Activated T-helper 1 cell treated with anti-CD3 and anti-CD28 coated beads, Interleukin-12 subunit alpha, Interleukin-12 subunit beta, Interleukin-2, Interleukin-4 antibody, amounts not matched to agents 30 ng/mL and 10 ng/mL and 1 ng/mL, durations not matched to agents 14 hours and 24 hours and 36 hours (primary cell): Measurements from ENCODE around the gene PNPLA7. TPM values are rescaled to one million over a fixed set of nuclear protein-coding genes. Genes with fewer than 3 reads are reported as not detected.
"Not testable (repeated sequence)": the region's sequence is repeated elsewhere in the genome, so short reads cannot be mapped to it uniquely, and the experiment has no call there.

Experiments used
- DNase-seq: peaks from one replicate; pipeline ENCODE4 v3.0.0; 2021; ENCODE audit warnings: low spot score
- H3K27ac Mint-ChIP-seq: one replicate; pipeline ENCODE4 v1.8.0; 2021; ENCODE audit warnings: mild to moderate bottlenecking, mixed read lengths
- H3K27me3 Mint-ChIP-seq: one replicate; pipeline ENCODE4 v1.8.0; 2022; ENCODE audit warnings: mild to moderate bottlenecking, moderate library complexity, mixed read lengths; ENCODE audit not compliant: insufficient read depth
- H3K36me3 Mint-ChIP-seq: one replicate; pipeline ENCODE4 v1.8.0; 2021; ENCODE audit warnings: low read depth, mixed read lengths
- H3K4me1 Mint-ChIP-seq: one replicate; pipeline ENCODE4 v1.8.0; 2021; ENCODE audit warnings: low read depth, mixed read lengths
- H3K4me3 Mint-ChIP-seq: one replicate; pipeline ENCODE4 v1.8.0; 2021; ENCODE audit warnings: mild to moderate bottlenecking, moderate library complexity, mixed read lengths
- H3K9me3 Mint-ChIP-seq: one replicate; pipeline ENCODE4 v1.8.0; 2021; ENCODE audit warnings: mixed read lengths
- intact Hi-C: fragments of 100-400 bp; cut with micrococcal nuclease; formaldehyde crosslinking; loops from one replicate; pipeline ENCODE4 v1.15.1; 2024
- total RNA-seq: library from RNA; stranded (reverse); gene quantifications from 2 replicates; pipeline ENCODE4 v1.2.3, GENCODE V29; 2022

Gene PNPLA7
- total RNA-seq, 1 donor from 2014 or later, result 1.2 TPM

GRCh38 chr9:137513801-137514570 lies 36.2 kb downstream of the PNPLA7 start:
- H3K4me1 Mint-ChIP-seq, H3K27me3 Mint-ChIP-seq, DNase-seq, H3K27ac Mint-ChIP-seq, intact Hi-C loops, H3K9me3 Mint-ChIP-seq, H3K4me3 Mint-ChIP-seq, H3K36me3 Mint-ChIP-seq: not testable (repeated sequence)

- intact Hi-C loops, H3K9me3 Mint-ChIP-seq, H3K27ac Mint-ChIP-seq, H3K4me3 Mint-ChIP-seq, H3K36me3 Mint-ChIP-seq, H3K27me3 Mint-ChIP-seq, H3K4me1 Mint-ChIP-seq, DNase-seq: not testable (repeated sequence)
These were observed 37.1 kb downstream of the PNPLA7 start for GRCh38 chr9:137513136-137513535.

- Mint-ChIP-seq H3K4me3 (no peak overlapping the region), H3K27me3 (peaks cover 2% of the 10 kb centered on the region), H3K4me1 (peaks cover 5% of the 10 kb centered on the region), H3K27ac (no peak overlapping the region), H3K36me3 (no peaks in the 10 kb centered on the region), H3K9me3 (no peaks in the 10 kb centered on the region)
- DNase-seq, result no peak
- intact Hi-C loops, result no loop called here
These were observed 38.3 kb downstream of the PNPLA7 start for GRCh38 chr9:137511758-137512463.

- H3K4me3 Mint-ChIP-seq, H3K27ac Mint-ChIP-seq, H3K4me1 Mint-ChIP-seq, DNase-seq, intact Hi-C loops, H3K9me3 Mint-ChIP-seq, H3K36me3 Mint-ChIP-seq, H3K27me3 Mint-ChIP-seq: not testable (repeated sequence)
These were observed 39.1 kb downstream of the PNPLA7 start for GRCh38 chr9:137511126-137511525.

GRCh38 chr9:137509198-137509597 lies 41.0 kb downstream of the PNPLA7 start:
- peaks cover 2% of the 10 kb centered on the region for H3K27me3 Mint-ChIP-seq

GRCh38 chr9:137506702-137507171 lies 43.5 kb downstream of the PNPLA7 start:
- Mint-ChIP-seq H3K4me1 (no peaks in the 10 kb centered on the region), H3K27me3 (peaks cover 2% of the 10 kb centered on the region), H3K36me3 (no peaks in the 10 kb centered on the region), H3K27ac (no peak overlapping the region), H3K4me3 (no peak overlapping the region), H3K9me3 (peaks cover 5% of the 10 kb centered on the region)
- intact Hi-C loops, result no loop called here
- no peak for DNase-seq

More at GRCh38 chr9:137509198-137509597, 41.0 kb downstream of the PNPLA7 start:
- no peak overlapping the region for H3K4me3 Mint-ChIP-seq
- no peak overlapping the region for H3K27ac Mint-ChIP-seq
- H3K9me3 Mint-ChIP-seq, result no peaks in the 10 kb centered on the region
- intact Hi-C loops, result no loop called here
- no peaks in the 10 kb centered on the region for H3K36me3 Mint-ChIP-seq
- DNase-seq, result no peak
- H3K4me1 Mint-ChIP-seq, result peaks cover 5% of the 10 kb centered on the region

- Mint-ChIP-seq H3K4me3 (no peak overlapping the region), H3K4me1 (no peaks in the 10 kb centered on the region), H3K27me3 (peaks cover 2% of the 10 kb centered on the region)
These were observed 43.9 kb downstream of the PNPLA7 start for GRCh38 chr9:137506274-137506673.

GRCh38 chr9:137505421-137506140 lies 44.6 kb downstream of the PNPLA7 start:
- no peak for DNase-seq
- H3K4me1 Mint-ChIP-seq, result no peaks in the 10 kb centered on the region
- peaks cover 2% of the 10 kb centered on the region for H3K27me3 Mint-ChIP-seq
- H3K4me3 Mint-ChIP-seq, result no peak overlapping the region
- no peak overlapping the region for H3K27ac Mint-ChIP-seq
- H3K9me3 Mint-ChIP-seq, result peaks cover 5% of the 10 kb centered on the region
- no peaks in the 10 kb centered on the region for H3K36me3 Mint-ChIP-seq
- intact Hi-C loops, result no loop called here

More at GRCh38 chr9:137506274-137506673, 43.9 kb downstream of the PNPLA7 start:
- Mint-ChIP-seq H3K36me3 (no peaks in the 10 kb centered on the region), H3K27ac (no peak overlapping the region), H3K9me3 (peaks cover 5% of the 10 kb centered on the region)
- intact Hi-C loops, result no loop called here
- DNase-seq, result no peak

- DNase-seq, result no peak
- H3K36me3 Mint-ChIP-seq, result no peaks in the 10 kb centered on the region
- peaks cover 5% of the 10 kb centered on the region for H3K9me3 Mint-ChIP-seq
- intact Hi-C loops, result no loop called here
- no peak overlapping the region for H3K4me3 Mint-ChIP-seq
- no peak overlapping the region for H3K27ac Mint-ChIP-seq
- H3K4me1 Mint-ChIP-seq, result no peaks in the 10 kb centered on the region
- H3K27me3 Mint-ChIP-seq, result peaks cover 2% of the 10 kb centered on the region
These were observed 45.8 kb downstream of the PNPLA7 start for GRCh38 chr9:137504432-137504777.

- no peak for DNase-seq
- intact Hi-C loops, result no loop called here
- Mint-ChIP-seq H3K9me3 (peaks cover 5% of the 10 kb centered on the region), H3K27me3 (no peaks in the 10 kb centered on the region), H3K27ac (peak overlapping the region; percentile 63), H3K36me3 (no peaks in the 10 kb centered on the region), H3K4me1 (no peaks in the 10 kb centered on the region), H3K4me3 (no peak overlapping the region)
These were observed 47.9 kb downstream of the PNPLA7 start for GRCh38 chr9:137502008-137502911.

- Mint-ChIP-seq H3K36me3 (no peaks in the 10 kb centered on the region), H3K4me3 (no peak overlapping the region), H3K9me3 (peaks cover 5% of the 10 kb centered on the region), H3K27me3 (no peaks in the 10 kb centered on the region), H3K27ac (no peak overlapping the region), H3K4me1 (no peaks in the 10 kb centered on the region)
- intact Hi-C loops, result no loop called here
- no peak for DNase-seq
These were observed 48.7 kb downstream of the PNPLA7 start for GRCh38 chr9:137501457-137501856.

GRCh38 chr9:137500666-137501397 lies 49.4 kb downstream of the PNPLA7 start:
- Mint-ChIP-seq H3K27me3 (no peaks in the 10 kb centered on the region), H3K36me3 (no peaks in the 10 kb centered on the region), H3K4me1 (no peaks in the 10 kb centered on the region), H3K9me3 (peaks cover 5% of the 10 kb centered on the region), H3K27ac (no peak overlapping the region), H3K4me3 (no peak overlapping the region)
- DNase-seq, result no peak
- intact Hi-C loops, result no loop called here
